K562 (cell line): ENCODE results near the gene TMEM147. TPM values are rescaled to one million over a fixed set of nuclear protein-coding genes. Genes with fewer than 3 reads are reported as not detected.

Experiments
- ARID1B ChIP-seq: fragments of 450-650 bp; IDR thresholded peaks from 2 replicates; pipeline ENCODE4 v1.6.1; 2016; ENCODE audit warnings: antibody characterized with exemption, mild to moderate bottlenecking, inconsistent platforms
- GATAD2A ChIP-seq: fragments of 450-650 bp; IDR thresholded peaks from 2 replicates; pipeline ENCODE4 v1.6.1; 2017
- HDAC8 ChIP-seq: fragments of 450-650 bp; IDR thresholded peaks from 2 replicates; pipeline ENCODE4 v1.6.1; 2016; ENCODE audit warnings: mild to moderate bottlenecking, missing genetic modification characterization, moderate library complexity, missing compliant biosample characterization
- KLF1 ChIP-seq: fragments of 450-650 bp; IDR thresholded peaks from 2 replicates; pipeline ENCODE4 v1.6.1; 2016; ENCODE audit warnings: missing genetic modification characterization, missing compliant biosample characterization
- MAFF ChIP-seq: IDR thresholded peaks from 2 replicates; pipeline ENCODE4 v1.6.1; 2012; ENCODE audit warnings: low read length, improper control_type of control experiment
- MYC ChIP-seq, 2 experiments: fragments of 250-450 bp in 1 of 2; sonication (Bioruptor Pico) in 1 of 2; IDR thresholded peaks; 2 replicates each; pipeline versions ENCODE4 v1.5.1 to v1.6.1; 2012 to 2021; ENCODE audit warnings: low read depth in 2 of 2, borderline replicate concordance in 1 of 2, improper control_type of control experiment in 1 of 2, low read length in 1 of 2, mild to moderate bottlenecking in 1 of 2, moderate library complexity in 1 of 2
- NCOA4 ChIP-seq: fragments of 450-650 bp; IDR thresholded peaks from 2 replicates; pipeline ENCODE4 v1.6.1; 2018; ENCODE audit warnings: mild to moderate bottlenecking; ENCODE audit not compliant: partially characterized antibody
- NKRF ChIP-seq: fragments of 450-650 bp; IDR thresholded peaks from 2 replicates; pipeline ENCODE4 v1.6.1; 2016; ENCODE audit warnings: borderline replicate concordance
- SP1 ChIP-seq: sonication (generic); formaldehyde crosslinking; IDR thresholded peaks from 2 replicates; pipeline ENCODE4 v1.8.1; 2022; ENCODE audit warnings: mild to moderate bottlenecking, missing genetic modification reagents
- VEZF1 ChIP-seq: fragments of 200-800 bp; sonication (Bioruptor generic); IDR thresholded peaks from 2 replicates; pipeline ENCODE4 v1.6.1; 2017; ENCODE audit warnings: missing genetic modification characterization, missing compliant biosample characterization
- ZFX ChIP-seq: sonication (generic); formaldehyde crosslinking; IDR thresholded peaks from 2 replicates; pipeline ENCODE4 v1.8.0; 2022; ENCODE audit warnings: mild to moderate bottlenecking, missing genetic modification reagents, moderate library complexity
- ZNF407 ChIP-seq: fragments of 450-650 bp; IDR thresholded peaks from 2 replicates; pipeline ENCODE4 v1.6.1; 2016; ENCODE audit warnings: low read depth
- polyA plus RNA-seq, 8 experiments: library from polyadenylated mRNA; depleted of rRNA in 4 of 8; stranded (reverse) in 5 of 8; unstranded in 3 of 8; fragments of >200 nt; fragmentation: Nextera tagmentation in 2 of 8; fragmentation: Illumina TruSeq in 1 of 8; extraction: Ambion mirVana in 2 of 8; extraction: Trizol in 1 of 8; gene quantifications; 2 replicates each; pipeline versions ENCODE4 v1.2.1 to v1.2.3, GENCODE V29; 2011 to 2014; ENCODE audit warnings: inconsistent platforms in 1 of 8, missing spikeins in 1 of 8
- total RNA-seq, 7 experiments: library from RNA; depleted of rRNA in 6 of 7; stranded (reverse); fragments of >200 nt in 6 of 7; fragmentation: Illumina TruSeq in 2 of 7; extraction: Trizol in 2 of 7; gene quantifications; 2 replicates each; pipeline versions ENCODE4 v1.2.1 to v1.2.3, GENCODE V29; 2011 to 2021; ENCODE audit warnings: low replicate concordance in 1 of 7

The TMEM147 gene
- total and polyA plus RNA-seq, 9 of the 15 experiments (the other 6 are each of a cell fraction or from before 2014, with no cell fraction given) = 73.8 to 194 (median 142) TPM

- TF ChIP-seq NKRF (peak; percentile 61), KLF1 (tag) (0 out of 2 replicates have a peak, but pooled peaks have one; percentile 54), ZFX (CRISPR knock-in tag) (peak; percentile 95), ZNF407 (no peak), HDAC8 (tag) (0 out of 2 replicates have a peak, but pooled peaks have one; percentile 18), ARID1B (0 out of 2 replicates have a peak, but pooled peaks have one; percentile 13), MYC (IDR thresholded peaks at IDR 0.05; ENCODE audit: low read depth, low read length) (peak; percentile 82), MYC (CRISPR knock-in tag; IDR thresholded peaks at IDR 0.05; ENCODE audit: borderline replicate concordance, low read depth) (peak; percentile 84; the same call in 1 of the 2 replicates), SP1 (CRISPR knock-in tag) (0 out of 2 replicates have a peak, but pooled peaks have one; percentile 4), NCOA4 (no peak), VEZF1 (peak; percentile 91), GATAD2A (no peak), MAFF (no peak)
Measured at GRCh38 chr19:35545001-35545854, at the start of gene TMEM147 (continued).
